GM15510 (cell line): ENCODE measurements around the gene UROC1.

Experiments
- POLR2A ChIP-seq: IDR thresholded peaks from 3 replicates; pipeline ENCODE4 v1.6.1; 2011; ENCODE audit warnings: borderline replicate concordance; ENCODE audit not compliant: insufficient read length; ENCODE audit errors: extremely low read depth

The UROC1 gene

DNA sequence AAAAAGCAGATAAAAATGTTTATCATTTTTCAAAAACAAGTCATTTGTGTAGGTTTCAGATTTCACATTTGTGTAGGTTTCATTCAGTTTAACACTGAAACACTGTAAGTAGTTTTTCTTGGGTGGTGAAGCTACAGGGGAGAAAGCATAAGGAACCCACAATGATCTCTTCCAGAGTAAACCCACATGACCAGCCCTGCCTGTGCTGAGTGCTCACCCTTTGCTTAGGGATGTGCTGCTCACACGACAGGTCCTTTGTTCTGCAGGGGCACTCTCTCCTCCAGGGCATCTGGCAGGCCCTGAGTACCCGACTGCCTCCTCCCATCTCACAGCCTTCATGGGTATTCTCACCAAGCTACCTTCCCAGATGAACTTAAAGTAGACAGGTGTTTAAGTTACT lies 70.8 kb downstream of the UROC1 start:
- TF ChIP-seq POLR2A = no peak

DNA sequence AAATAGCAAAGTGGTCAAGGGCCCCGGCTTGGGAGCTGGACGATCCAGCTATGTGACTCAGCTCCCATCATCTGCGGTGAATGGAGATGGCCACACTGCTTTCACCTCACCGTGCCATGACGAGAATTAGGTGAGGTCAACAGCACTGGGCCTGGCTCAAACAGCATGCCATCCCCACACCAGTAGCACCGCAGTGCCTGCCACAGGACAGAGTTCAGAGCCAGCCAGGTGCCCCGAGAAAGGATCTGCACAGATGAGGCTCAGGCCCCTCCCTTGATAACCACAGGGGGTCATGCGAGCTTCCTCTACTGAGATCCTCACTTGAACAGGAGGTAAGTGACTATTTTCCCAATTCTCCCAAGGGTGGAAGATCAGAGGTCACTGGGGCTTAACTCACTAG lies 71.3 kb downstream of the UROC1 start:
- TF ChIP-seq POLR2A = no peak

DNA sequence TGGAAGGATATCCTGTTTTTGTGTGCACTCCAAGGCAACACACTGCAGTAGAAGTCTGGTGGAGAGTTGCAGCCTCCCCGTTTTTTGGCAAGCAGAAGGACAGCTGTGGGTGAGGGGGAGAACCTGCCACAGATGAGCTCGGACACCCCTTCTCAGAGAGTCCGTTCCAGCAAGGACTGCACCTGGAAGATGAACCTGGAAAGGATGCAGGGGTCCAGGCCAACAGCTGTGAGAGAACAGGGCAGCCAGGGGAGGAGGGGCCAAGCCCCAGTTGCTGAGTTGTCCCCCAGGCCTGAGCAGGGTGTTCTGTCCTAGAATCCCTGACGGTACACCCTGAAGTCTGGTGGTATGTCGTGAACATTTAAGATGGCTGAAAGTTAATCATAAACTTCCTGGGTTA lies 72.1 kb downstream of the UROC1 start:
- TF ChIP-seq POLR2A = no peak

DNA sequence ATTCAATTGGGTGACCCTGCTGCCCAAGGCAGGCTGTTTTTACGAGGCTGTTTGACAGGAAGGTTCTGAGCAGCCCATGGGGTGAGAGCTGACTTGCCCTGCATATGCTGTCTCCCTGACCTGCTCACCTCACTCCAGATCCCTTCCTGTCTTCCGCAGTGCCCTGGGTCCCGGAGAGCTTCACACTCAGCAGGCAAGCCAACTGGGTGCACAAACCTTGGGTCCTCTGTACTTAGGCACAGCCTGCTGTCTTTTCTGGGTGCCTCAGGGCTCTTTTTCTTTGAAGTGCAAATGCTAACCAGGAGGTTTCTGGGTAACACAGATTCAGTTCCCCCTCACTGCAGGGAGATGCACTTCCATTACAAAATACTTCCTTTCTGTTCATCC lies 74.7 kb downstream of the UROC1 start:
- TF ChIP-seq POLR2A = no peak

DNA sequence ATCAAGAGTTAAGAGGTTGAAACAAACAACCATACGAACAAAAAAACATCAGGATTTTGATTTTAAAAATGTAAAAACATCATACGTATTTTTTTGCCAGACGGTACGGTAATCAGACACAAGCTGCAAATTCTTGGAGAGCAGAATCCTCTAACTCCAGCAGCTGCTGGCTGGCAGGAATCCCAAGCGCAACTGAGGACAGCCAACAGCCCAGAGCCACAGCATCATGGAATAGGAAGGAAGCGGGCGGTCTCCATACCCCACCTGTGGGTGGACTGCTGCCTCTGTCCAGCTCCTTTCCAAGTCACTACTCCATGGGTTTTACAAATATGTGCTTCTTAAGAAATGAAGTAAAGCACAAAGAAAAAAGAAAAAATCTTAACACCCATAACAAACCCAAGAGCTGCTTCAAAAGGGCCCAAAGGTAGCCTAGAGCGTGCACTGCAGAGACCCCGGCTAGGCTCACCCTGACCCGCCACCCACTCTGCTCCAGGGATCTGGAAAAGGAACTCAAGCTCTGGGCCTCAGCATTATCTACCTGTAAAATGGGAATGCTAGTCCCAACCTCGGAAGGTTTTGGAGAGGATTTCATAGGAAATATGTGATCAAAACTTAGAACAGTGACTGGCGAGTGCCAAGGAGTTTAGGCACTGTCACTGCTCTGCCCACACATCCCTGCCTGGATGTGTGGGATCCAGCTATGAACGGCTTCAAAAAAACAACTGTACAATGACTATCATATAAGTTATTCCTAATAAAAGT lies 75.3 kb downstream of the UROC1 start:
- TF ChIP-seq POLR2A = no peak

DNA sequence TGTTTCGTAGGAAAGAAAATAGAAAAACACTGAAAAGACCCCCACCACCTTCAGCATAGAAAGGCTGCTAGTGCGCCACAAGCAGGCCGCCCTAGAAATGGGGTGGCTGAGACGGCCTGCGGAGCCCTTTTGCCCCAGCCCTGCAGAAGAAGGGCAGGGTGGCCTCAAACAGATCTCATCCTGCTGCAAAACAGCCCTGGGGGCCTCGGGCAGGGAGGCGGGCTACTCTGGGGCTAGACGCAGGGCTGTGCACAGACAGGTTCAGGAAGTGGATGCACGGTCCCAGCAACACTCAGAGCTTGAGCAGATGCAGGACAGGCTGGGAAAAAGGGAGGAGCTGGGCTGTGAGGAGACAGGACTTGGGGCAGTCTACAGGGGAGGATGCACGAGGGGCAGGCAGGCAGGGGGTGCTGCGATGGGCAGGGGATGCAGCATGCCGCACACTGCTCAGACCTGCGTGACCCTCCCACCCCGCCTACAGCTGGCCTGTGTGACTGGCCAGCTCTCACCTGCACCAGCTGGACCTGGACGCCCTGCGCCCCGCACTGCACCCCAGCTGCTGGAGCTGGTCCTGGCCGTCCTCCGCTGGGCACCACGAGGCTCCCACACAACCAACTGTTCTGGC lies 76.2 kb downstream of the UROC1 start:
- no peak for TF ChIP-seq POLR2A

DNA sequence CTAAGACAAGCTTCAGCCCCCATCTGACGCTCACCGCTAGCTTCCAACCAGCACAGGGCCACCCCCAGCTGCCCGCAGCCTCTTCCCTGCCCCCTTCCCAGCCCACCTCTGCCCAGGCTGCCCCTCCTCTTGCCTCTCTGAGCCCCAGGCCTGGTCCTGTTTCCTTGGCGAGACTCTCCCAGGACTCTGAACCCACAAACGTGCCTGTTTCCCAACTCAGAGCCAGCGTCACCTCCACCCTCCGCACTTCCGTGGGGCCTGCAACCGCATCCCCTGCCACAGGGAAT lies 76.9 kb downstream of the UROC1 start:
- TF ChIP-seq POLR2A = no peak

DNA sequence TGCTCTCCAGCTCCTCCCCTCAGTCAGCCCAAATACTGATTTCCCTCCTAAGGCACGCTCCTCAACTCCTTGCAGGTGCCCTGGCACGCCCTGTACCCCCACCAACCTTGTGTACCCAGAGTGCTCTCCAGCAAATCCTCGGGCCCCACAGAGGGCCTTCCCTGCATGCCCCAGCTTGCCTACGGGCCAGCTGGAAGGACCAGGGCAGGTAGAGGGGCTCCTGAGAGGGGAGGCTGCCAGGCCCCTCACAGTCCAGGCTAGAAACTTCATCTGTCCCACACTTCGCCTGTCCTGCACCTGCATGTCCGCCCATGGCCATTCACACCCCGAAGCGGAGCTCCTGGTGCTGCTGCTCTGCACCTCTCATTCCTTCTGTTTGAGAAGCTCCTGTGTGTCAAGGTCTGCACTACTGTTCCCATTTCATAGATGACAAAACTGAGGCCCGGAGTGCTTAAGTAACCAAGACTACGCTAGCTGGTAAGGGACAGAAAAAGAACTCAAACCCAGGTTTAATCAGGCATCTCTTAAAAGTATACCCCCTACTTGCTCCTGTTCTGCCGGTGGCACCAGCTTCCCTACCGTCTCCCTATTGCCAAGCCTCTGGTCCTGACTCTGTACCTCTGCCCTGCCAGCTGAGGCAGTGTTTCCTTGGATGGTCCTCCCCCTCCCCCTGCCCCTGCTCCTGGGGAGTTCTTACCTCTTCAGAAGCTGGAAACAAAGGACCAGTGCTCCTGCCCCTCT lies 77.4 kb downstream of the UROC1 start:
- TF ChIP-seq POLR2A = no peak

DNA sequence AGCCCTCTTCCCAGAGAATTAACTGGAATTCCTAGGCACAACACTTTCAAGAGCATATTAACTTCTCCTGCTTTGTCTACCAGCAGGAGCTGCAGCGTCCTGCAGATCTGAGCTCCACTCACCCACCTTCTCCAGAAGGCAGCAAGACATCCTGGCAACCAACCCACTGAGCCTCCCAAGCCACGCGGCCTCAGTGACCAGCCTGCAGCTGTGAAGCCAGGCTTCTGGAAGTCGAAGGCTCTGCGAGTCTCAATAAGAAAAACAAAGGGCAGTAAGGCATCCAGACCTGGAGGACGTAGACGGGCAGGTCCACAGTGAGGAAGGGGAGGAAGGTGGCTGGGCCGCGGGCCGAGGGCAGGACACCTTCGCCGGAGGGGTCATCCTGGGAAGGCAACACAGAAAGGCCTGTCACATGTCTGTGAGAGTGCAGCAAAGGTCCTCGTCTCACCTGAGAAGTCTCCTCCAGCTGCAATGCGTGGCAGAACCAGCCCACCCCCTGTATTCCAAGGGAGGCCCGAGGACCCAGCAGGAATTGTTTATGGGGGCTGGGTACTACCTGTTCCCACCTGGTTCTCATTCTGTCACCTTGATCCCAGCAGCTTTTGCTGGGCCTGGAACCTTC lies 78.1 kb downstream of the UROC1 start:
- TF ChIP-seq POLR2A = no peak

DNA sequence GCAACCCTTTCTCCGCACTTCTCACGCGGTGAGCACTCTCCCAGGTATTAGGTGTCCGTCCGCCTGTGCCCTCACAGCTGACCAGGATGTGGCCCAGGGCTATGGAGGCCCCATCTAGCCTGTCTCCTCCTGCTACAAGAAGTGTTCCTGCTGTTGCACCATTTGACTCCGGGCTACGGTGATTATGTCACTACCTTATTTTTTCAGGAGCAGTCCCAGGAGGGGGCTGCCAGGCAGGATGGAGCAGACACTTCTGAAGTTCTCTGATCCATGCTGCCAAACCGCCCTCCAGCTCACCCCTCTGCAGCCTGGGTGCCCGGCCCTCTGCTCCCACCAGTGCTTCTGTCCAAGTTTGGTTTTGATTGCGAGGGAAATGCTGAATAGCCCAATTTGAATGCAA lies 78.8 kb downstream of the UROC1 start:
- TF ChIP-seq POLR2A = no peak

DNA sequence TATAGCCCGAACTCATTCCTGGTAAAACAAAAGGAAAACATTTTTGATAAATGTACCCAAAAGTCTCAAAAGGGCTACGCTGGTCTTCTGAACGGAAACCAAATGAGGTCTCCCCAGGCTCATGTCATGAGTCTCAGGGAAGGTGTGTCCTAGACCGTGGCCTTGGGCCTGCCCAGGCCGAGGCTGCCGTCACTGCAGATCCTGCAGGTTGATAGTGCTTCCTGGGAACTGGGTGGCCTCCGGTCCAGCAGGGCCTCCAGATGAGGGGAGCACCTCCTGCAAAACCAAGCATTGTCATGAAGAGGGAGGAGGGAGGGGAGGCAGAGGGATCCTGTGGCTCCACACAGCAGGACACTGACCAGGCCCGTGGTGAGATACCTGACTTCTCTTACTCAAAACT lies 79.4 kb downstream of the UROC1 start:
- TF ChIP-seq POLR2A = no peak

DNA sequence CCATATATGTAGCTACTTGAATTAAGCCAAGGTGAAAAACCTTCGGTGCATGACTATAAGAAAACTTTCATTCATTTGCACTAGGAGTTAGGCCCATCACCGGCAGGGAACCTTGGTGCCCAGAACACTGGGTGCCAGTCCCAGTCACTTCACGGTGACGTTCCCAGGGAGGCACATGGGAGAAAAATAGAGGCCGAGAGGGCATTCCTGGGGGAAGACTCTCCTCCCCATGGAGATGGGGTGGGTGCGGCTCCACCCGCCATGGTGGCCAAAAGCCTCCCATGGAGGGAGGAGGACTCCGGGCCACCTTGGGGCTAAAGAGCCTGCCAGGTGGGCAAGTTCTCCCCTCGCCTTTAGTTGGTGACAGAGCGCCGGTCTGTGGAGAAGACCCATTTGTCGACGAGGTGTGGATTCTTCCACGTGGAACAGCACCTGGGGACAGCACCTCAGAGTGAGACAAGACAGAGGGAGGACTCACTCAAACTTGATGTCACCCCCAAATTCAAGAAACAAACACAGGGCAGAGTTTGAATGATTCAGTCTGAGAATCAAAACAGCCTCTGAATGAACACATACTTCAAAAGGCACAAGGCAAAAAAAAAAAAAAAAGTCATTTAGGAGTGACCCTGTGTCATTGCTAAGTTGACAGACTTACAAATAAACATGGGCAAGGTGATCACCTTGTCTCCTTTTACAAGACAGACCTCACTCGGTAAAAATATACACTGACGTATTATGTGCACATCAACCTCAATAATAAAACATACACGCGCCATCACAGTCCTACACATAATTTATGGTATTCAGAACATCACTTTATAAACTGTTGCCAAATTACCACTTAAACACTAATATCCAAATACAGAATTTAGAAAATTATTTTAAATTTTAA lies 80.5 kb downstream of the UROC1 start:
- no peak for TF ChIP-seq POLR2A

DNA sequence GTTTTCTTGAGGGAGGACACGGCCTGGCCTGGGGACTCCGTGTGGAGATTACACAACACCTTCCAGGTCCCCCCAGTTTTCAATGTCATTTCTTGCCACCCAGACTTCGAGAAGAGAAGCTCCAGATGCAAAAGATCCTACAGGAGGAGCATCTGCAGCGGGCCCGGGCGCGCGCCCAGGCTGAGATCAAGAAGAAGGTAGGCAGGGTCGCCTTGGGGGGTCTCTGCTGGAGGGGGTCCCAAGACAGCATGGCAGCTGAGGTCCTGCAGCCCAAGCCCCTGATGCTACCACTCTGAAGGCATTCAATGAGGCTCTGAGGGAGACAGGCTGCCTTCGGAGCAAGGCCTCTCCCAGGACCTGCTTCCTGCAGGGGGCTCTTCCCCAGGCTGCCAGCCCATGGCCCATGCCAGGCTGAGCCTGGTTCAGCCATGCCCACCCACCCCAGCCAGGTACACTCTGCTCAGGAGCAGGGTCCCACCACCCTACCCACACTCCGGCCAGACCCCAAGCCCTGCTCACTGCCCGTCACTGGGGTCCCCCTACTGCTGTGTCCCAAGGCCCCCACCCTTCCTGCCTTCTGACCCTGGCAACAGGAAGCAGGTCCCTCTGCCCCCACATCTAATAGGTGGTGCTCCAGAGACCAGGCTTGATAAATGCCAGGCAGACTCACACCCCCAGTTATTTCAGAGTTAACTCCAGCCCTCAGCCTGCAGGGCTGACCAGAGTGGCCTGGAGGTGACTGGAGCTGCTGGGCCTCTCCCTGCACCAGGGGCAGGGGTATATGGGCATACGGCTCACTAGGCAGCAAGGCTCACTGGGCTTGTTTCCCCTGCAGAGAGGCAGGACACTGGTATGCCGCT lies 81.9 kb downstream of the UROC1 start:
- no peak for TF ChIP-seq POLR2A
